GM18508 (cell line): ENCODE data around the gene CDHR2.
"Not testable (repeated sequence)": the region's sequence is repeated elsewhere in the genome, so short reads cannot be mapped to it uniquely, and the experiment has no call there.

Experiments
- ATAC-seq: cut with Tn5 transposase; IDR thresholded peaks from one replicate; pipeline ENCODE4 v1.9.1; 2021; ENCODE audit warnings: moderate number of reproducible peaks; ENCODE audit not compliant: insufficient read depth, unreplicated experiment

Gene CDHR2

GRCh38 chr5:176594554-176594953, 45.4 kb downstream of the CDHR2 start:
- no peak for ATAC-seq

GRCh38 chr5:176595386-176595943, 46.3 kb downstream of the CDHR2 start:
- no peak for ATAC-seq

GRCh38 chr5:176596069-176596644, 47.0 kb downstream of the CDHR2 start:
- no peak for ATAC-seq

- no peak for ATAC-seq
Observed at GRCh38 chr5:176596689-176597416, 47.7 kb downstream of the CDHR2 start.

GRCh38 chr5:176597417-176598389, 48.6 kb downstream of the CDHR2 start:
- ATAC-seq, result no peak

- not testable (repeated sequence) for ATAC-seq
Observed at GRCh38 chr5:176599749-176600430, 50.7 kb downstream of the CDHR2 start.

GRCh38 chr5:176601901-176602482, 52.9 kb downstream of the CDHR2 start:
- no peak for ATAC-seq

GRCh38 chr5:176603091-176603490, 53.9 kb downstream of the CDHR2 start:
- no peak for ATAC-seq

GRCh38 chr5:176606032-176606431, 56.9 kb downstream of the CDHR2 start:
- ATAC-seq, result no peak

GRCh38 chr5:176606875-176607274, 57.7 kb downstream of the CDHR2 start:
- ATAC-seq, result no peak

- no peak for ATAC-seq
Observed at GRCh38 chr5:176608142-176608705, 59.1 kb downstream of the CDHR2 start.

GRCh38 chr5:176608937-176609723, 60.0 kb downstream of the CDHR2 start:
- no peak for ATAC-seq

GRCh38 chr5:176609724-176610434, 60.7 kb downstream of the CDHR2 start, which contains the start of gene GPRIN1:
Gene GPRIN1 (minus strand): TSS chr5:176610156. CDS start chr5:176599834, 10,322 bp downstream.
- no peak for ATAC-seq

GRCh38 chr5:176610435-176610773, 61.3 kb downstream of the CDHR2 start:
- ATAC-seq, result no peak

GRCh38 chr5:176611435-176611834, 62.3 kb downstream of the CDHR2 start:
- no peak for ATAC-seq

- no peak for ATAC-seq
Observed at GRCh38 chr5:176612008-176612407, 62.9 kb downstream of the CDHR2 start.

- no peak for ATAC-seq
Observed at GRCh38 chr5:176612855-176613254, 63.7 kb downstream of the CDHR2 start.
